IPS DF 4.7 (cell line): ENCODE data around the gene TRANK1.

Experiments
- DNase-seq: peaks from one replicate; pipeline ENCODE4 v3.0.0-alpha.2; 2013; ENCODE audit warnings: low spot score; ENCODE audit errors: extremely low read depth

Gene TRANK1

GRCh38 chr3:36804295-36805055, 140.4 kb downstream of the TRANK1 start:
- no peak for DNase-seq

GRCh38 chr3:36803091-36803791, 141.6 kb downstream of the TRANK1 start:
- no peak for DNase-seq

DNA sequence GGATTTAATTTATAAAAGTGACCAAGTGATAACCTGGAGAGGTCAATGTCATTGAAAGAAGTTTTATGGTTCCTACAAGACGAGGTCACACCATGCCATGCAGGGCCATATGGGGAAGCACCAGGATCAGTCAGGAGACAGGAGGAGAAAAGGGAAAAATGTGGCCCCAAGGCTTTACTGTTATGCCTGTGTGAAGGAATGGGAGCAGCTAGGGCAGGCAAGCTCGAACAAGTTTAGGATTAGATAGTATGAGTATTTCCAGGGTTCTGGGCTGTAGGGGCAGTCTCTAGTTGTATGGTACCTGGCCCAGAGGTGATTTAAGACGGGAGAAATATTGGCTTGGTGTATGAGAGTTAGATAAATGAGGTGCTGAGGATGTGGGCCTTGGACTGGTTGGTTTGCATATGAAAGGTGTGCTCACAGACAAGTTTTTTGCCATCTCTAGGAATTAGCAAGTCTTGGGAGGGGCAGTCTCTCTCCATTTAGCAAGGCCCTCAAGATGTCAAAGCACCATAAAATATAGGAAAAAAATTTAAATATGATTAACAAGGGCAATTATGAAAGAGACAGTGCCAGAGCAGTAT, 144.2 kb downstream of the TRANK1 start:
- no peak for DNase-seq

GRCh38 chr3:36796881-36797280, 148.0 kb downstream of the TRANK1 start:
- no peak for DNase-seq

- no peak for DNase-seq
These were observed 148.7 kb downstream of the TRANK1 start for GRCh38 chr3:36796161-36796560.

DNA sequence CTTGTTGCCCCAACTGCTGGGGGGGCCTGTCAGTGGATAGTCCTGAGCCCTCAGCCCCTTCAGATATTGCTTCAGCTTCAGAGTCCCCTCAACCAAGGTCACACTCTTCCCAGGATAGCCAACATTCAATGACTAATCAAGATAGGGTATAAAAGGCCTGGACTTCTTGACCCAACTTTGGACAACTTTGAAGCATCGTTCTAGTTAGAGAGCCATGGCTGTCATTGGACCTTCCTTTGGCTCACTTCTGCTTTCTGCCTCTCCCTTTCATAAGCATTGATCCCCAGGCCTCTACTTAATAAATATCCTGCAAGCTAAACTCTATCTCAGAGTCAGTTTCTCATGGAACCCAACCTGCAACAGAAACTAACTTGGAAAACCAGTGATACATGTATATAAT, 149.2 kb downstream of the TRANK1 start:
- no peak for DNase-seq

DNA sequence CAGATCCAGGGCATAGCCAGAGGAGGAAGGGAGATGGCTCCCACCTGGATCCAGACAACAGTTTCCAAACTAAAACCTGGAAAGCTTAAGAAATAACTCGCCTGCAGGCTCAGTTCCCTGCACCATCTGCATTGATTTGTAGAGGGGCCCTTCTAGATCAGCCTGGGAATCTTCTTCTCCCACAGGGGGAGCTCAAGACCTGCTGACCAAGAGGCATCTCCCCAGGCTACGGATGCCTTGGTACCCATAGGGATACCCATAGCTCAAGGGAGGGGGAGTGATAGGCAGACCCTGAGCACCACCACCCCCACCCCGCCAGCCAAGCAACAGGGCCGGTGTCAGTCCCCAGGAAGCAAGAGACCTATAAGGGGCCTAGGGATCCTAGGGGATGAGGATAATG, 152.5 kb downstream of the TRANK1 start:
- peak; percentile 14 for DNase-seq

GRCh38 chr3:36790765-36791164, 154.1 kb downstream of the TRANK1 start:
- no peak for DNase-seq

- no peak for DNase-seq
These were observed 157.6 kb downstream of the TRANK1 start for GRCh38 chr3:36786921-36787890.

GRCh38 chr3:36784138-36784635, 160.7 kb downstream of the TRANK1 start:
- no peak for DNase-seq

DNA sequence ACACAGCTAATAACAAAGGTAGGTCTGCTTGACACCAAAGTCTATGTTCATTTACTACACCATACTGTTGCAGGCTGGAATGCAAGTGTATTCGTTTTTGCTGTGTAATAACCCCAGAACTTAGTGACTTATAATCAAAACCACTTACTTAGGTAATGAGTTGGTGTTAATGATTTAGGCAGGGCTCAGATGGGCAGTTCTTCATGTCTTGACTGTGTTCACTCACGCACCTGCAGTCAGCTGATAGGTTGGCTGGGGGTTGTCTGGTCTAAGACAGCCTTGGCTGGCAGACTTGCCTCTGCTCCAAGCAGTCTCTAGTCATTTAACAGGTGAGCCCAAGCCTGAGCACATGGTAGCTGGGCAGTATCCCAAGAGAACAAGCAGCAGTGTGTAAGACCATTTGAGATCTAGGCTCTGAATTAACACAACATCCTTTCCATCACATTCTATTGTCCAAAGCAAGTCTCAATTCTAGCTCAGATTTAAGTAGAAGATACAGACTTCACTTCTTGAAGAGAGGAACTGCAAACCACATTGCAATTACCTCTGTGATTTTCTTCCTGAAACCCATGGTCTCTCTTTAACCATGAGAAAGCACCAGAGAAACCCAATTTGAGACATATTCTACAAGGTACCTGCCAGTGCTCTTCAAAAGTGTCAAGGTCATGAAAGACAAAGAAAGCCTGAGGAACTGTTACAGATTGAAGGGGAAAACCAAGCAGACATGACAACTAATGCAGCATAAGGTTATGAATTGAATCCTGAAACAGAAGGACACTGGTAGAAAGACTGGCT, 167.2 kb downstream of the TRANK1 start:
- DNase-seq = no peak
